HG03039 (cell line): Measurements from ENCODE around the gene FIZ1.

Experiments used
- ATAC-seq: cut with Tn5 transposase; IDR thresholded peaks from one replicate; pipeline ENCODE4 v1.9.1; 2021; ENCODE audit warnings: mild to moderate bottlenecking, moderate library complexity; ENCODE audit not compliant: unreplicated experiment

The FIZ1 gene, protein sequence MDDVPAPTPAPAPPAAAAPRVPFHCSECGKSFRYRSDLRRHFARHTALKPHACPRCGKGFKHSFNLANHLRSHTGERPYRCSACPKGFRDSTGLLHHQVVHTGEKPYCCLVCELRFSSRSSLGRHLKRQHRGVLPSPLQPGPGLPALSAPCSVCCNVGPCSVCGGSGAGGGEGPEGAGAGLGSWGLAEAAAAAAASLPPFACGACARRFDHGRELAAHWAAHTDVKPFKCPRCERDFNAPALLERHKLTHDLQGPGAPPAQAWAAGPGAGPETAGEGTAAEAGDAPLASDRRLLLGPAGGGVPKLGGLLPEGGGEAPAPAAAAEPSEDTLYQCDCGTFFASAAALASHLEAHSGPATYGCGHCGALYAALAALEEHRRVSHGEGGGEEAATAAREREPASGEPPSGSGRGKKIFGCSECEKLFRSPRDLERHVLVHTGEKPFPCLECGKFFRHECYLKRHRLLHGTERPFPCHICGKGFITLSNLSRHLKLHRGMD

DNA sequence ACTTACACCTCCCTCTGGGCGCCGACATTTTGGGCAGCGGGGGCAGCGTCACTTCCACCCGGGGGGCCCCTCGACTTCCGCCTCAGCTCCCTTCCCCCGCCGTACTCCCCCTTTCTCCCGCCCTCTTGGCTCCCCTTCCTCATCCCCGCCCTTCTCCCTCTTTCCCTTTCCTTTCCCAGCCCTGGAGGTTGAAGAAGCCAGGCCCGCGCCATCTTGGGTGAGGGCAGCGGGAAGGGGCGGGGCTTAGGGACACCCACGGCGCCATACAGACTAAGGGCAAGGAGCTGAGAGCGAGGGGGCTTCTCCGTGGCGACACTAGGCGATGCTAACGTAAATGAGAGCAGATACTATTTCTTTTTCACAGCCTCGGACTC lies at the start of gene FIZ1:
Gene FIZ1 (minus strand): TSS at position 50 of the 374 bp plus-strand sequence. CDS start 1,652 bp downstream, outside the sequence.
- peak; percentile 39 for ATAC-seq

DNA sequence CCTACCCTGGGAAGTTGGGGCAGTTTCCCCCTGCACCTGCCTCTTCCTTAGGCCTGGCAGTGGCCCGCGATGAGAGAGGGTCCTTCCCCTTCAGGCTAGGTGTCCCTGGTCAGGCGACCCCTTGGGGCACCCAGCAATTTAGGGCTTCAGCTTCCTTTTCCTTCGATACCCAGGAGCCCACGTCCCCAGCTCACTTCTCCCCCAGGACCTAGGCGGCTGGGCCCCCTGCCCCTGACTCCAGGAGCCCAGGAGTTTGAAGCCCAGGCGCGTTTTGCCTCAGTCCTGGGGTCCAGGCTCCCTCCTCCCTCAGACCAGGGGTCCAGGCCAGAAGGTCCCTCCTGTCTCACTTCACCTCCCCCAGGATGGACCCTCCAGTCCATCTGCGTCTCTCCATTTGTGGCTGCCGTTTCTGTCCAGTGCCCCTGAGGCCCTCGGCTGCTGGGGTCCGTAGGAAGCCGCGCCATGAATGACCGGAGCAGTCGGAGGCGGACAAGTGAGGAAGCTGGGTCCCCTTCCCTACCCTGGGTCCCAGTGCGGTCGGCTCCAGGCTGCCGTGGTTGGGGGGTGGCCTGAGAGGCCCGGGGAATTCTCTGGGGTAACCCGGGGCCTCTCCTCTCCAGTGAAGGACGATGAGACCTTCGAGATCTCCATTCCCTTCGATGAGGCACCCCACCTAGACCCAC lies 49.4 kb upstream of the FIZ1 start:
- ATAC-seq, result no peak

DNA sequence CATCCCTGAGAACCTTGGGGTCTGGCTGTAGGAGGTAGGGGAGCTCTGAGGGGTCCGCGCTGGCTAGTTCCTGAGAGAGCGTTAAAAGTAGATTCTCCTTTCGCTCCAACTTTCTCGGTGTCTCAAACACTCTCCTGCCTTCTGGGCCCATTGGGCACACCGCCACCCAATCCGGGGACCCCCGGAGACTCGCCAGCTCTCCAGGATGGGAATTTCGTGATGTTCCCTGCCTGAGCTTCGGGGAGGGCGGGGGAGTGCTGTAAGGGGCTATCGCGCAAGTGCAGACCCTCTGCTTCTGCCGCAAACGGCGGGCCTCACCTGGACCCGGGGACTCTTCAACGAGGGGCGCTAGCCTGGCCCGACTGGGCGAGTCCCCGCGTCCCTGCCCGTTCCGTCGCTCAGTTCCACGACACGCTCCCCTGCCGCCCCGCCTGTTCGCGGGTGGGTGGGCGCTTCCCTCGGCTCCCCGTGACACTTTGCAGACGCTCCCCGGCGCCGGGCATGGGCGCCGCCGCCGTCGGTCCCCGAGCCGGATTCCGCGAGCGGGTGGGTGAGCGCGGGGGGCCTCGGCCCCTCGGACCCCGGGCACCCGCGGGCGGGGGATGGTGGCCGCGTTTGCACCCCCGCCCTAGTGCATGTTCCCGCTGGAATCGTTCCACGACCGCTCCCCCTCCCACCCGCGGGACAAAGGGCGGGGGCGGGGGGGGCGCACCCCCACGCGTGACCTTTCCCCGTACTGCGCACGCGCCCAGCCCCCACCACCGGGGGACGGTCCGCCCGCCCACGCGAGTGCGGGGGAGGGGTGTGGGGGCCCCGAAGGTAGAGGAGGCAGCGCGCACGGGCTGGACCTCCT lies 48.6 kb upstream of the FIZ1 start, which contains the start of gene CCDC106:
Gene CCDC106 (plus strand): TSS at position 481 of the 853 bp plus-strand sequence. CDS start 835 bp downstream, outside the sequence.
- ATAC-seq, result no peak

DNA sequence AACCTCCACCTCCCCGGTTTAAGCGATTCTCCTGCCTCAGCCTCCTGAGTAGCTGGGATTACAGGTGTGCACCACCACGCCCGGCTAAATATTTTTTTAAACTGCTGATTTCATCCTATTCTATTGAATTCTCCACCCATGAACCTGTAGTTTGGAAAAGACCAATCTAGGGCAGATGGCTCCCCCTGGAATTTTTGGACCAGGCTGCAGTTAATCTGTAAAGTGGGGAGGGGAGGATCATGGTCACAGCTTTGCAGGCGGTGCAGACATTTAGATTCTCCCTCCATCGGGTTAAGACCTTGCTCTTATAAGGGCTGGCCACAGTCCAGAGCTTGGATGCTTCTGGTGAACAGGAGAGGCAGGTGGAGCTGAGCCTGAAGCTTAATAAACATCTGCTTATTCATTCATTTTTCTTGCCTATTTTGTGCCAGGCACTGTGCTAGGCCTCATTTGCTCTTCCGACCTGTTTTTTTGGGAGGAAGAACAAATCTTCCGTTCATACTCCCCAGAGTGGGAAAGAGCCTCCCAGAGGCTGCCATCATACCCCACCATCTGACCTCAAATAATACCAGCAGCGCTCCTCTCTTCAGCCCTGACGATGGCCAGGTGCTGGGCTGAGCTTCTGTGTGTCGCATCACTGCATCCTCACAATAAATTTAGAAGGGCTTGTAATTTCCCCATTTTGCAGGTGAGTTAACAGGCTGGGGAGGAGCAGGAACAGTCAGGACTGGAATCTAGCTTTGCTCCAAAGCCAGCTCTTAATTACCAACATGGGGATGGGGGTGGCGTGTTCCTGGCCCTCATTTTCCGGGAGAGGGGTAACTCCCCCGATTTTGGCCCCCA lies 47.8 kb upstream of the FIZ1 start:
- no peak for ATAC-seq

DNA sequence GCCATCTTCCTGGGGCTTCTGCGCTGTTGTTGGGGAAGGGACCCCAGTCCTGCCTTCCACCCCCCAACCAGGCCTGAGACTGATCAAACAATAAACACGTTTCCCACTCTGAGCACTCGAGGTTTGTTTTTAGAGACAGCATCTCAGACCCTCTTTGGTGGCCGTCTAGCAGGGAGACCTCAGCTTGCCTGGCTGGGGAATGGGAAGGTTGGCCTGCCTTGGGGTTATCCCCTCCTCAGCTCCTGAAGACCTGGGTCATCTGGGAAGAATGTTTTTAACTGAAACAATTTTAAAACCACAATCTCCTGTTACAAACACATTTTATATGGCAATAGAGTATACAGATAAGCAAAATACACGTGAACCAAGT lies 46.2 kb upstream of the FIZ1 start:
- ATAC-seq, result no peak

DNA sequence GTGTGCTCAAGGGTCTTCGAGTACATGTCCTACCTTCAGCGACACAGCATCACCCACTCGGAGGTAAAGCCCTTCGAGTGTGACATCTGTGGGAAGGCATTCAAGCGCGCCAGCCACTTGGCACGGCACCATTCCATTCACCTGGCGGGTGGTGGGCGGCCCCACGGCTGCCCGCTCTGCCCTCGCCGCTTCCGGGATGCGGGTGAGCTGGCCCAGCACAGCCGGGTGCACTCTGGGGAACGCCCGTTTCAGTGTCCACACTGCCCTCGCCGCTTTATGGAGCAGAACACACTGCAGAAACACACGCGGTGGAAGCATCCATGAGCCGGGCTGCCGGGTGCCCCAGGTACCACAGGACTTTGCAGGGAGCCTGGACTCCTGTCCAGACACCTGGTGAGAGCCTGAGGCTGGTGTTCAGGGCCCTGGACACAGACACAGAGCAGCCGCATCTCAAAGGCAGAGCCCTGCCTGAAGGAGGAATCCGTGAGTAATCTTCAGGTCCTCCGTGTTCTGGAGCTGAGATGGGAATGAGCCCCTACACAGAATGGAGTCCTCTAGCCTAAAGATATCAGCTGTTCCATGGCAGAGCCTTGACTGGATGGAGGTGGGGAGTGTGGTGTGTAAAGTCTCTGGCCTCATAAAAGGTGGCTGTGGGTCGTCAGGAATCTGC lies 45.7 kb upstream of the FIZ1 start:
- no peak for ATAC-seq

DNA sequence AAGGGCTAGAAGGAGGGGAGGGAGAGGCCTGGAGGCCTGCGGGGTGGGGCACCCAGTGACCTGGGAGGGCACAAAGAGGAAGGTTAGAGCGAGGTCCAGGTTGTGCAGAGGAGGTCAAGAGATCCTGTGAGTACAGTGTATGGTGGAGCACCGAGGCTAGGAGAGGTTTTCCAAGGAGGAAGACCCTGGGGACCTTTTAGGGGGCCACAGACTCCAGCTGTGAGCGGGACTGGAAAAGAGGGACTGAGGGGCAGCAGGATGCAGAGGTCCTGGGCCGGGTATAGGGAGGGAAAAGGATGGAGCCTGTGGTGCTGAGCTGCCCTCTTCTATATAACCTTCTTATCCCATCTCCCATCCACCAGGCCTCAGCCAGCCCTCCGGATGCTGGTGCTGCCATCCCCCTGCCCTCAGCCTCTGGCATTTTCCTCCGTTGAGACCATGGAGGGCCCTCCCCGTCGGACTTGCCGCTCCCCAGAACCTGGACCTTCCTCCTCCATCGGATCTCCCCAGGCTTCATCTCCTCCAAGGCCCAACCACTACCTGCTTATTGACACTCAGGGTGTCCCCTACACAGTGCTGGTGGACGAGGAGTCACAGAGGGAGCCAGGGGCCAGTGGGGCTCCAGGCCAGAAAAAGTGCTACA lies 45.0 kb upstream of the FIZ1 start:
- no peak for ATAC-seq

DNA sequence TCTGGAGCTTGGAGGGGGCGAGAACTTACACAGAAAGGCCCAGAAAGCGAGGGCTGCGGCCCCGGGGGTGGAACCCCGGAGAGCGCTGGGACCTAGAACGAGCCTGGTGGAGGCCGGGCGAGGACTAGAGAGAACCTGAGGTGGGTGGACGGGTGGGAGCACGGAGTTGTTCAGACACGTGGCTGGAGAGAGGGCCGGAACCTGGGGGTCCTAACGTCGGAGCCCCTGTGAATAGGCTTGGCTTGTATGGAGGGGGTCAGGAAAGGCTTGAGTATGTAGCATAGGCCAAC lies 44.5 kb upstream of the FIZ1 start:
- ATAC-seq, result no peak

DNA sequence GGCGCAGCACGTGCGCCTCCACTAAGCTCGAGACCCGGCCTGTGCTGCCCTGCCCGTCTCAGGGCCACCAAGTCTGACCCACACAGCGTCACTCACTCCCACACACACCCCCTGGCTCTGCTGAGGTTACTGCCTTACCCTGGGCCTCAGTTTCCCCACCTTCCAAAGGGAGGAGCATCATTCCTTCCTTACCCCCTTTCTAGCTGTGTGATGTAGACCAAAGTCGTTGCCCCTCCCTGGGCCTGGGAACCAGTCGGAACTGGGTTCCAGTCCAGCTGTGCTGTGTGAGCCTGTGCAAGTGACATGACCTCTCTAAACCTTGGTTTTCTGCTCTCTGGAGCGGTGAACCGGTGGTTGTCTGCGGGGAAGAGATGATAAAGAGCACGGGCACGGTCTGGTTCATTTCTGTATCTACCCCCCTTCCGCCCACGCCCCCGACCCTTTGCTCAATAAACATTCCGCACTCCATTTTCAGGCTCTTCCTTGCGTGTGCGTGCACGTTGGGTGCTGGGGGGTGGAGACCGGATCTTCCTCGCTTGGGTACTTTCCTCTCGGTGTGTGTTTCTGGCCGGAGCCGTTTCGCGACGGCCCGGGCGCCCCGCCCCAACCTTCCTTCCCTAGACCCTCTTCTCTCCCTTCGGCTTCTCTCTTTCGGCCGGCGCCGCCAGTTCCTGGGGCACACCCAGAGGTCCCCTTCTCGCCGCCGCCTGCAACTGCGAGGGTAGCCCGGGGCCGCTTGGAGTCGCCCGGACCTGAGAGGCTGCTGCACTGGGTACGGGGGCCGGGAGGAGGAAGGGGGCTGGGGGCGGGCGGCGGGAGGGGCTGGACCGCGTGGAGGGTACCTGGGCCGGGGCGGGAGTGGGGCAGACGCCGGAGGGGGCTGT lies 43.9 kb upstream of the FIZ1 start, which contains the start of gene ZNF581:
Gene ZNF581 (plus strand): TSS at position 647 of the 884 bp plus-strand sequence. CDS start 923 bp downstream, outside the sequence.
- ATAC-seq, result no peak

DNA sequence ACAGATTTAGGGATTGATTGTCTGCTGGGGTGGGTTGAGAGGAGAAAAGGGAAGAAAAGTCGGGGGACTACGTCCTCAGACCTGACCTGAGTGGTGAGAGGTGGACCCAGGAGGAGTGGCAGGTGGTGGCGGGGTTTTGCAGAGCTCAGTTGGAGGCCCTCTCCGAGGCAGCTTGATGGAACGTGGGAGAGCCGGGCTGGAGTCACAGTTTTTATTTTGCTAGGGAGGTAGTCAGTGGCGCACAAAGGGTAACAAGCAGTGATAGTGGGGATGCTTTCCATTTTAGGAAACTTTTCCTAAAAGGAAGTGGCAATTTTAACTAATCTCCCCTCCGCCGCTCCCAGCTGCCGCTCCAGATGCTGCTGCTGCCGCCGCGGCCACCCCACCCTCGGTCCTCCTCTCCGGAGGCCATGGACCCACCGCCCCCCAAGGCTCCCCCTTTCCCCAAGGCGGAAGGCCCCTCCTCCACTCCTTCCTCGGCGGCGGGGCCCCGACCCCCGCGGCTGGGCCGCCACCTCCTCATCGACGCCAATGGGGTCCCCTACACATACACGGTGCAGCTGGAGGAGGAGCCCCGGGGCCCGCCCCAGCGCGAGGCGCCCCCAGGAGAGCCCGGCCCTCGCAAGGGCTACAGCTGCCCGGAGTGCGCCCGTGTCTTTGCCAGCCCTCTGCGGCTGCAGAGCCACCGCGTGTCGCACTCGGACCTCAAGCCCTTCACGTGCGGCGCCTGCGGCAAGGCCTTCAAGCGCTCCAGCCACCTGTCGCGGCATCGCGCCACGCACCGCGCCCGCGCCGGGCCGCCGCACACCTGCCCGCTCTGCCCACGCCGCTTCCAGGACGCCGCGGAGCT lies 43.1 kb upstream of the FIZ1 start:
- ATAC-seq, result no peak

DNA sequence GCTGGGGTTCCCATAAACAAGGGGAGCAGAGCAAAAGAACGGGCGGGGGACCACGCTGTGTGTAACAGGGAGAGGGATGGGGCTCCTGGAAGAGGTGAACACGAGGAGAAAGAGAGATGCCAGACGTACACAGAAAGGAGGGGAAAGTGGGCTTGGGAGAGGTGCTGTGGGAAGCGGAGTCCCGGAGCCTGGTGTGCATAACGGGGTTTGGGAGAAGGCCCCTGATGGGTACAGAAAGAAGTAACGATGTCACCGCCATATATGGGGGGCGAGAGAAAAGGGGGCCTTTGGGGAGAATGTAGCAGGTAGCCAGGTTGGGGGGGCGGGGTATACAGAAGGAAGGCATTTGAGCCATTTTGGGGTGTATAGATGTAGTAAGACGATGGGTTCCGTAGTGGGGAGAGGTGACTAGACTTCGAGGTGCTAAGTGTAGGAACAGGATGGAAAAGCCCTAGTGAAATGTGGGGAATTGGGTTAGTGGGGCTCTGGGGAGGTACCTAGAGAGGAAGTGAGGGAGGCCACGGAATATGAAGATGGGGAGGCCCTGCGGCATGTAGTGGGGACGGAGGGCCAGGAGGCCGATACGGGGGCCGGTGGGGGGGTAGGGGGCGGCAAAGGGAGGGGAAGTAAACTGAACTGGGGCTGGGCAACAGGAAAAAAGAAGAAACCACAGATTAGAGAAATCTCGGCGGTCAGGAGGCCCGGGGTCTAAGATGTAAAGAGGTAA lies 42.3 kb upstream of the FIZ1 start:
- no peak for ATAC-seq

DNA sequence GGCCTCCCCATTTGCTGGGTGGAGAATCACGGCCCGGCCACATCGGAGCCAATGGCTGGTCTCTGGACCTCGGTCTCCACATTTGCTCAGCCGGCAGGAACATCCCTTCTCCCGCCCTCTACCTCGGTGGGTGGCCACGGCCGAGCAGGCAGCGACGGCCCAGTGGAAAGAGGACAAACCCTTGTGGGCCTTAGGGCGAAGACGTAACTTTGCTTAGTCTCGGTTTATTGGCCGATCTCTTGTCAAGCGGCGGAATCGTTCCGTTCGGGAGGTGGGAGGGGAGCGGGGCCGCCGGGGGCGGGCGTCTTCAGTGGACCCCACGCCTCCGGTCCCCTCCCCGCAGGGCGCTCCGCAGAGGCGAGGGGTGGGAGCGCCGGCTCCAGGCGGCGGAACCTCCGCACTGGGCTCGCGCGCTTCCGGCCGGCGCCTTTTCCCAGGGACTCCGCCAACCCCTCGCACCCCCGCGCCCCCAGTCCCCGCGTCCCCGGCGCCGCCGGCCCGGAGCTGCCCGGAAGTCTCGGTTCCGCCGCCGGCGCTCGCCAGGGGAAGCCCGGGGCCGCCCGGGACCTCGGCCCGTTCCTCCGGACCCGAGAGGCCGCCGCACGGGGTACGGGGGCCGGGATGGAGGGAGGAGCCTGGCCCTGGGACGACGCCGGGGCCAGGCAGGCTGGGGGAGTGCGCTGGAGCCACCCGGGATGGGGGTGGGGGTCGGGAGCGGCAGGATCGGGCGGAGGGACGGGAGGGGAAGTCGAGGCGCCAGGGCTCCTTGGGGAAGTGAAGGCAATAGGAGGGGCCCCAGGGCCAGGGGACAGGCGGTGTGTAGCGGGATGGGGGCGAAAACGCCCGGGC lies 41.5 kb upstream of the FIZ1 start, which contains the start of gene ZNF580:
Gene ZNF580 (plus strand): TSS at position 426 of the 849 bp plus-strand sequence. CDS start 1,507 bp downstream, outside the sequence.
- ATAC-seq, result no peak

DNA sequence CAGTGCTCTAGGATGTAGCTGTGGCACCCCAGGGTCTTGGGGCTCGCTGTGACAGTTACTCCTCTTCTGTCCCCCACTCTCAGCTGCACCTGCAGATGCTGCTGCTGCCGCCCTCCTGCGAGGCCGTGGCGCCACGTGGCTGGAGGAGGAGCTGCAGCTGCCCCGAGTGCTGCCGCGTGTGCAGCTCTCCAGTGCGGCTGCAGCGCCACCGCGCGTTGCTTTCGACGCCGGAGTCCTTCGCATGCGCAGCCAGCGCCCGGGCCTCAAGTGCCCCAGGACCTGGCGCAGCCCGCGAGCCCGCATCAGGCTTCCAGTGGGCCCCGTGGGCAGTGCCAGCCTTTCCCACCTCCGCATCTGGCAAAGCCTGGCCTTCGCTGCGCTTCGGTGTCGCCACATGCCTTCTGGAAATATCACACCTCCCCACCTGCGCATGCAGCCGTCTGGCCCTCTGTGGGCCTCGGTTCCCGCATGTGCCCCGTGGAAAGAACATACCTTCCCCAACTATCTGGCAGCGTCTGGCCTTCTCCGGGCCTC lies 40.8 kb upstream of the FIZ1 start:
- no peak for ATAC-seq

DNA sequence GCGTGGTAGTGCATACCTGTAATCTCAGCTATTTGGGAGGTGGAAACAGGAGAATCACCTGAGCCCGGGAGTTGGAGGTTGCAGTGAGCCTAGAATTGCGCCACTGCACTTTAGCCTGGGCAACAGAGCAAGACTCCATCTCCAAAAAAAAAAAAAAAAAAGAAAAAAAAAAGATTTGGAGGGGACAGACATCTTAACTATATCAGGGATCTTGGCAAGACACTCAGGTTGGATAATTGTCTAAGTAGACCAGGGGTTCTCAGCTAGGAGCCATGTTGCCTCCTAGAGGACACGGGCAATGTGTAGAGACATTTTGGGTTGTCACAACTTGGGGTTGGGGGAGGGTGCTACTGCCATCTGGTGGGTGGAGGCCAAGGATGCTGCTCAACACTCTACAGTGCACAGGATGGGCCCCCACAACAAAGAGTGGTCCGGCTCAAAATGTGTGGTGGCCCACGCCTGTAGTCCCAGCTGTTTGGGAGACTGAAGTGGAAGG lies 39.6 kb upstream of the FIZ1 start:
- ATAC-seq, result no peak

DNA sequence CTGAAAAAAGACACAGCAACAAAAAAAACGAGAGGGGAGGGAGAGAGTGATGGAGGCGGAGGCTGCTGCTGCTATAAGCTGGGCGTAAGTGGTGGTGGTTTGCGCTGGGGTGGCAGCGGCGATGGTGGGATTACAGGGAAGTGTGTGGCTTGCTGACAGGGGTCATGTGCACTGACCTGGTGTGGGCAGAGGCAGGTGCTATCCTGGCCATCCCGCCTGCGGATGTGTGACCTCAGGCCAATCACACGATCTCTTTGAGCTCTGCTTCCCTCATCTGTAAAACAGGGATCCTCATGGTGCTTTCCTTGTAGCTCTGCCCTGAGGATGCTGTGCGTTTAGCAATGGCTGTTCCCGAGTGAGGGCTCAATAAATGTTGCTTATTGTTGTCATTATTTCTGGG lies 38.2 kb upstream of the FIZ1 start:
- ATAC-seq, result no peak
